Measurements from ENCODE around the gene FNDC1.

- TF ChIP-seq CTCF (IDR thresholded peaks at IDR 0.05; ENCODE audit: insufficient read depth, low read depth, low read length) (no peak), EZH2 (IDR thresholded peaks at IDR 0.05; ENCODE audit: insufficient read depth, low read length) (no peak)
Measured at GRCh38 chr6:159259441-159260125, 90.4 kb downstream of the FNDC1 start.
